Esophagus muscularis mucosa (tissue), 4 donors: ENCODE results near the gene INKA2.

Experiments
- CTCF ChIP-seq, 3 experiments: fragments of 200-600 bp in 2 of 3; fragments of 450-650 bp in 1 of 3; sonication (generic) in 2 of 3; IDR thresholded peaks; one replicate each; pipeline ENCODE4 v1.5.1; 2017 to 2019; ENCODE audit warnings: antibody characterized with exemption in 3 of 3, mild to moderate bottlenecking in 2 of 3, moderate library complexity in 1 of 3
- EP300 ChIP-seq: sonication (generic); formaldehyde crosslinking; IDR thresholded peaks from one replicate; pipeline ENCODE4 v1.6.1; 2017; ENCODE audit warnings: antibody characterized with exemption
- POLR2A ChIP-seq: fragments of 450-650 bp; IDR thresholded peaks from one replicate; pipeline ENCODE4 v1.6.1; 2017; ENCODE audit warnings: antibody characterized with exemption, moderate library complexity, mild to moderate bottlenecking, low read depth

GRCh38 chr1:111696330-111696729 is 42.9 kb downstream of the INKA2 start:
- TF ChIP-seq POLR2A = no peak
- no peak for TF ChIP-seq CTCF (IDR thresholded peaks at IDR 0.05)
- no peak for TF ChIP-seq EP300
